Caki2 (cell line): ENCODE measurements around the gene RING1. TPM values are rescaled to one million over a fixed set of nuclear protein-coding genes. Genes with fewer than 3 reads are reported as not detected.
"Not testable (repeated sequence)": the region's sequence is repeated elsewhere in the genome, so short reads cannot be mapped to it uniquely, and the experiment has no call there.

ENCODE experiments used
- DNase-seq: peaks from one replicate; pipeline ENCODE4 v3.0.0-alpha.2; 2015; ENCODE audit warnings: low read depth
- in situ Hi-C: cut with HindIII; loops from 2 replicates; pipeline ENCODE4 v1.10.0; 2016; ENCODE audit warnings: low sequenced_read_pairs, low pct_unique_long_range_greater_than_20kb, mixed read lengths
- total RNA-seq: library from RNA; depleted of rRNA; stranded (reverse); fragments of >200 nt; shearing (Covaris generic); gene quantifications from 2 replicates; pipeline ENCODE4 v1.2.3, GENCODE V29; 2014; ENCODE audit warnings: low replicate concordance

Gene RING1
- total RNA-seq, 1 experiment from 2014 or later = 56.9 TPM

DNA sequence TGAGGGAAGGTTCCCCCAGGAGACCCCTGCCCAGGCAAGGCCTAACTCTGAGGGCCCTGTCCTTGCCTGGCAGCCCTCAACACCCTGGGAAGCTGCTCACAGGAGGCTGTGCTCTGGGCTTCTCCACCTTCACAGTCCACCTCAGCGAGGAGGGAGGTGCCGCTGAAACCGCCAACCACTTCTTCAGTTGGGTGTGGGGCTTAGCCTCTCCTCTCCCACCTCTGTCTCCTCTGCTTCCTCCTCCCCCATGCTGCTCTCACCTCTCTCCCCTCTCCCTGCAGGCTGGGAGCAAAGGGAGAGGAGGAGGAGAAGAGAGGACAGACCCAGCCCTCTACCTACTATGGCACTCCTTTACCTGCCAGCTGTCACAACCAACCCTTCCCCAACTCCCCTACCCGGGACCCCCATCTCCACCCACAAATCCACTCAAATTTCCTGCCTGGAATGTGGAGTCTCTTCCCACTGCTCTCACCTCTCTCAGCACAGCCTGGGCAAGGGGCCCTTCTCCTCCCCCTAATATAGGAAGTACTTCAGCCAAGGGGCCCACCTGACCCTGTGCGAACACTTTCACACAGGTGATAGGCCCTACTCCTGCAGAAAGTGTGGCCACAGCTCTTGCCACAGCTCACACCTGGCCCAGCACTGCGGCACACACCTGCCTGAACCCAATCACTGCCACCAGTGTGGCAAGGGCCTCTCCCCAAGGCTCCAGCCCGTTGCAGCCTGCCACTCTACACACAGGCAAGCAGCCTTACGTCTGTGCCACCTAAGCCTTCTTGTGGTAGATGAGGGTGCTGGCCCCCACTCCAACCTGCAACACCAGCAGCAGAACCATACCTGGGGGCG, 7.2 kb downstream of the RING1 start:
- in situ Hi-C loops = no loop called here
- no peak for DNase-seq

DNA sequence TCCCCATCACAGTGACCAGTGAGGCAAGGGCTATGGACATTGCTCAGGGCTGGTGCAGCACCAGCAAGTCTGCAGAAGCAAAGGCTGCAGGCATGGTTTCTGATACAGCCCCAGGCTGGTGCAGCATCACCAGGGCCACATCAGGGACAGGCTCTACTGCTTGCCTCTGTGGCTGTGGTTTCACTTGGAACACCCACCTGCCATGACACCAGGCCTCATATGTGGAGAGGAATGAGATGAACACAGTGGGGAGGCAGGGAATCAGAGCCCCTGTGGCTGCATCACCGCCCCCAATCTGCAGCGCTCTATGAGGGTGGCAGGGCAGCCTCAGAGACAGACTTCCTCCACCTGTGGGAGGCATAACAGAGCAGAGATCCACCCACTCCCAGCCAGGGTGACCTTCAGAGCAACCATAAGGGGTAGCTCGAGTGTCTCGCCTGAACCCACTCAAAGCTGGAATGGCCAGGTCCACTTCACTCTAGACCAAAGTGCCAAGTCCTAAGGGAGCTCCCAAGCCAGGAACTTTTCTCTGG, 7.9 kb downstream of the RING1 start:
- in situ Hi-C loops = no loop called here
- DNase-seq = no peak

DNA sequence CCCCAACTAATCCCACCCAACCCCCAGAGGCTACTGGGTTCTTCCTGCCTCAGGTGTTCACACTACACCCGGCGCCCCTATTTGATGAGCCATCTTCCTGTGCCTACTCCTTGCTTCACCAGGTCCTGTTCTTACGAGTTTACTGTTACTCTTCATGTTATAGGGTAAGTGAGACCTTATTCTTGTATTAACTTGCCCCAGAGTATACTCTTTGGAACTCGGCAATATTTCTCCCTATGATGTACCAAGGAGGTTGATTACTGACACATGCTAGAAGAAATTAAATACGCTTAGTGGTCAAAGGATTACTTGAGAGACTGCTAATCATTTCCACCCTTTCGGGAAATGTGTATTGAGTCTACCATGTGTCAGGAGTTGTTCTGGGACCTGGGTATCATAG, 8.9 kb downstream of the RING1 start:
- in situ Hi-C loops = no loop called here
- no peak for DNase-seq

DNA sequence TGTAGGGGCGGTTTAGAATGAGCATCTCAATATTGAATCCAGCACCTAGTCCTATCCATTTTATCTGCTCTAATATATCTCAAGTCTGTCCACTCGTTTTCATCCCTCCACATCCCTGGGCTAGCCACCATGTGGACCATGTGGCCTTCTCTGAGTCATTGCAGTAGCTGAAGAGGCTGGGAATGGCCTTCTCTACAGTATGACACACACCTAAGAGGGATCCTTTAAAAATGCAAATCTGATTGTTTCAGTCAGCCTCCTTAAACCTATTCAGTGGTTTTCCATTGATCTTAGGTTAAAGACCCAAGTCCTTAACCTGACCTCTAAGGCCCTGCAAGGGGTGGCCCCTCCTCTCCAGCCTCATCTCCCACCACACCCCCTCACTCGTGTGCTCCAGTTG, 9.4 kb downstream of the RING1 start:
- no peak for DNase-seq
- in situ Hi-C loops = no loop called here

DNA sequence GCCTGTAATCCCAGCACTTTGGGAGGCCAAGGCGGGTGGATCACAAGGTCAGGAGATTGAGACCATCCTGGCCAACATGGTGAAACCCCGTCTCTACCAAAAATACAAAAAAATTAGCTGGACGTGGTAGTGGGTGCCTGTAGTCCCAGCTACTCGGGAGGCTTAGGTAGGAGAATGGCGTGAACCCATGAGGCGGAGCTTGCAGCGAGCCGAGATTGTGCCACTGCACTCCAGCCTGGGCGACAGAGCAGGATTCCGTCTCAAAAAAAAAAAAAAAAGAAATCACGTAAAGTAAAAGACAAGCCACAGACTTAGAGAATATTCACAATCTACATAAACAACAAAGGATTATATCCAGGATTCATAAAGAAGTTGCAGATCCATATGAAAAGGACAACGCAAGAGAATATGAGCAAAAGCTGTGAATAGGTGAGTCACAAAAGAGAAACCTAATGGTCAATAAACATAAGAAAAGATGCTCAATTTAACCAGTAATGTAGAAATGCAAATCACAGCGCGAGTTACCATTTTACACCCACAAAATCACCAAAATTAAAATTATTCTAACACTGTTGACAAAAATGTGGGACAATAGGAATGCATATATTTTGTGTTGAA, 18.3 kb downstream of the RING1 start:
- DNase-seq, in situ Hi-C loops: not testable (repeated sequence)

DNA sequence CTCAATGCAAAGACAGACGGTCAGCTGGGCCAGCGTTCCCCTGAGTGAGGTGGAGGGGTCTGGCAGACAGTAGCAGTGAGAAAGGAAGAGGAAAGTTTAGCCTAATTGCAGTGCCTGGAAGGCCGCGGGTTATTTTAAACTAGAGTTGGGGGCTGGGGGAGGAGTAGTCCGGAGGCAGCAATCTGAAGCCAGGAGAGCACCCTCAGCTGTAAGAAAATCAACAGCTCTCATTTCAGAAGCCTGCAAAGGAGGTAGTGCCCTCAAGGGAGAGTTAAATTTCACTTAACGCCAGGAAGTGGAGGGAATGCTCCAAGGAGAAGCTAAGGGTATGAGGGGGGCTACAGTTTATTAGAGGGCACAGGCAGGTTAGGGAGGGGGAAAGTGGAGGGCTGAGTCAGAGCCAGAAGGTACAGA, 26.9 kb downstream of the RING1 start:
- DNase-seq = no peak
- in situ Hi-C loops = no loop called here

DNA sequence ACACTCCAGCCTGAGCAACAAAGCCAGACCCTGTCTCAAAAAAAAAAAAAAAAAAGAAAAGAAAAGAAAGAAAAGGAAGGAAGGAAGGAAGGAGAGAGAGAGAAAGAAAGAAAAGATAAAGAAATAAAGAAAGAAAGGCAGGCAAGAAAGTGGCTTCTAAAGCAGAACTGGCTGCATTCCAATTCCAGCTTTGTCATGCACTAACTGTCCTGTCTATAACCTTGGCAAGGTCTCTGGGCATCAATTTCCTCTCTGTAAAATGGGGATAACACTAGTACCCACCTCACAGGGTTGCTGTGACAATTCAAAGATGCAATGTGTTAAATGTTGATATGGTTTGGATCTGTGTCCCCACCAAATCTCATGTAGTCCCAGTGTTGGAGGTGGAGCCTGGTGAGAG, 28.0 kb downstream of the RING1 start:
- DNase-seq = no peak
- in situ Hi-C loops = no loop called here

DNA sequence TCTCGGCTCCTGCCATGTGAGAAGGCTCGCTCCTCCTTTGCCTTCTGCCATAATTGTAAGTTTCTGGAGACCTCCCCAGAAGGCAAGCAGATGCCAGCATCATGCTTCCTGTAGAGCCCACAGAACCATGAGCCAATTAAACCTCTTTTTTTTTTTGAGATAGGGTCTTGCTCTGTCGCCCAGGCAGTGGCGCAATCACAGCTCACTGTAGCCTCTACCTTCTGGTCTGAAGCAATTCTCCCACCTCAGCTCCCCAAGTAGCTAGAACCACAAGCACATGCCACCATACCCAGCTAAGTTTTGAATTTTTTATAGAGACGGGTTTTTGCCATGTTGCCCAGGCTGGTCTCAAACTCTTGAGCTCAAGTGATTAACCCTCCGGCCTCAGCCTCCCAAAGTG, 28.6 kb downstream of the RING1 start:
- in situ Hi-C loops = no loop called here
- no peak for DNase-seq

DNA sequence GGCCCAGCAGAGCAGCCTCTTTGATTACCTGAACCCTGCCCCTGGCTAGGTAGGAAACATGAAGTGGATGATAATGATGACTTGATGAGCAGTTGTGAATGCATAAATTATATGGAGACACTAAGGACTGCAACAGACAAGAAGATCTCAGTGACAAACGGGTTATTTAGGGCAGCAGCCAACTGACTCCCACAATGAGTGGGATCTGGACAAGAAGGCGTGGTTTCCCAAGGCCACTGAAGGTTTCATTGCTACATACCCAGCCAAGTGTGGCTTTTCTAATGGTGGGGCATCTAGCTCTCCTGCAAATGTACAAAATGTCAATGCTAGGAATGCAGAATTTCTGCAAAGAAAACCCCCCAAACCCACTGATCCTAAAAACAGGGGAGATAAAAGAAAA, 29.4 kb downstream of the RING1 start:
- DNase-seq = no peak
- in situ Hi-C loops = no loop called here

DNA sequence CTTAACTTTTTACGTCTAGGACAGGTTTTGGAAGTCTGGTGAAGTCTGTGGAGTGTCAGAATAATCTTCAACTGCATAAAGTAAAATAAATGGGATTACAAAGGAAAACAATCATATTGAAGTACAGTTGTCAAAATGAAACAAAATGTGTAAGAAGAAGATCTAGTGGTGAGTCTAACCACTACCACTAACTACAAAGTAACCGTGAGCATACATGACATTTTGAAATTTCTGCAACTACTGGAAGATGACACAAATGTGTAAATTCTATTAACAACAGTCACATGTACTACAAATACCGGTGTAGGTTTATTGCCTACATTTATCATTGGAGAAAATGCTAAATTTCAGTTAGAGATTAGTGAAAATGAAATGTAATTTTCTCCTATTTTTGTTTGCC, 33.7 kb downstream of the RING1 start:
- in situ Hi-C loops = no loop called here
- DNase-seq = no peak

DNA sequence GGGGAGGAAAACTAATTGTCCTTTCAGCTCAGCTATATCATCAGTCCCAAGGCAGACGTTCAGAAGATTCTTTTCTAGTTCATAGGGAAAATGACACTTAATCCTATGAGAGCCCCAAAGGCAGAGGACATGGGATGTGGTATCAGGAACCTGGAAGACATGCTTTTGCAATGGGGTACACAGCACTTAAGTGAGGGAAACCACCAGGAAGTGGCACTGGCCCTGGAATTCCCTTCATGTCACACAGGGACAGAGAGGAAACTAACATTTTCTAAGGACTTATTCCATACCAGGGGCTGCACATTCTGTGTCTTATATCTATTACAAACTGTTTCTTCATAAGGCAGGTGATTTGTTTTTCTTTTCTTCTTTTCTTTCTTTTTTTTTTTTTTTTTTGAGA, 35.2 kb downstream of the RING1 start:
- DNase-seq = no peak
- in situ Hi-C loops = no loop called here

DNA sequence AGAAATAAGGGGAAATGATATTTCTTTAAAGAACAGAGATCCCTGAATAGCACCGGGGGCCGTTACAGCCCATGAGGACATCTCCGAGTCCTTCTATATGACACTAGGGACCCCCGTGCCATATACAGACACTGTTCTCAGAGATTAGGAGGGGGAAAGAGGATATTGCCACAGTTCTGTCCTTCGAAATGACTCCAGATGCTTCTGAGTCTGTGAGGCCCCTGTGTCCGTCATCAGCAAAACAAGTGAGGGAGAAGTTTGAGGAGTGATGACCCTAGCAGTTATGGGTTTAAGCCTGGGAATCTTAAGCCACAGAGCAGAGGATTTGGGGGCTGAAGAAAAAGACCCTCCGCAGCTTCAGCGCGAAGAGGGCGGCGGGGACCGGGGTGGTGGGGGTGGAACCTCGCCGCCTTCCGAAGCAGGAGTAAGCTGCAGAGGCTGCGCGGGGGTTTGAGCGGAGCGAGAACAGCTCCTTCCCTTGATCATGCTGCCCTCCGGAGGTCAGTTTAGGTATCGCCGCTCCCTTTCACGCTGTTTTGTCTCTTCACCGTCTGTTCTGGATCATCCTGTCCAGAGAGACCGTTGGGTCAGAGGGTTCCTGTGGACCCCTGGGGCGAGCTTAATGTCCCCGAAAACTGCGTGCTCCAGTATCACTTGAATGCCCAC, 39.8 kb downstream of the RING1 start:
- DNase-seq = peak; percentile 73
- in situ Hi-C loops = no loop called here

DNA sequence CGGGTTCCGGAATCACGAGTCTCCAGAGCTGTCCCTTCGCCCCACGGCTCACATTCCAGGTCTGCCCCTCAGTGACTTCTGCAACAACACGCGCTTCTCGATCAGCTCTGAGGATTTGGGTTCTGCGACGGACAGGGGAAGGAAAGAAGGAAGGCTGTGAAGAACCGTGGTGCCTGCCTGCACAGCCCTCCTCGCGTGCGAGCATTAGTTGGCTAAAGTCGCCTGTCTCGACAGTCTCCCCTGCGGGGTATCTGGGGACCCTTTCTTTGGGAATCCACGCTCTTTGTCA, 40.3 kb downstream of the RING1 start:
- in situ Hi-C loops = no loop called here
- no peak for DNase-seq

DNA sequence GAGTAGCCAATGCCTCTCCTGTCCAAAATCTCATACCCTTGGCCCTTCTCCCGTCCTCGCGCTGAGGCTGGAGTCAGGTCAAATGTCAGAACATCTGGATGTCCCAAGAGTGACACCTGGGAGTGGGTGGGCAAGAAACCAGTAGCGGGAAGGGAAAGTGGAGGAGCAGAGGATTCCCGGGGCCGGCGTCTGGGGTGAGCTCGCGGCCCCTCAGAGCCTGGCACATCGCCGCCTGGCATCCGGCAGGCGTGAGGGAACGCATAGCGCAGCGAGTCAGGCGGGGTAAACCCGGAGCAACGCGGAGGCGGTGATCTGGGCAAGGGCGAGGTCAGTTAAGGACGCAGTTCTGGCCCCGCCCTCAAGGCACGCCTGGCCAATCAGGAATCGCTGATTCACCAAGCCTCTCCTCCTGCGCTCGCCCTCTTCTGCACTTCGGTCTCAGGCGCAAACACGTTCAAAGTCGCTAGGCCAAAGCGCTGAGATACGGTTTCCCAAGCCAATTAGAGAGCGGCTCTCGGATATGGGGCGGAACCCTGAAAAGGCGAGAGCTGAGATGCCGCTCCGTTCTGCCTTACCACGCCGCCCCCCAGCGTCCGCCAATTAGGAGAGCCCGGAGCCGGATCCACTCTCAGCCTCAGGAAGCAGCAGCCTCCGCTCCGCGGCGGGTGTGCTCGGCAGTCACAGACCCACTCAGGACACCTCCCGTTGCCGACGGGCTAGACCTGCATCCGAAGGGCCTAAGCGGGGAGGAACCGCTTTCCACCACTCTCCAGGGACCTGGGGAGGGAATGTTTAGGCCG, 40.8 kb downstream of the RING1 start:
- peak; percentile 99 for DNase-seq
- in situ Hi-C loops = no loop called here

DNA sequence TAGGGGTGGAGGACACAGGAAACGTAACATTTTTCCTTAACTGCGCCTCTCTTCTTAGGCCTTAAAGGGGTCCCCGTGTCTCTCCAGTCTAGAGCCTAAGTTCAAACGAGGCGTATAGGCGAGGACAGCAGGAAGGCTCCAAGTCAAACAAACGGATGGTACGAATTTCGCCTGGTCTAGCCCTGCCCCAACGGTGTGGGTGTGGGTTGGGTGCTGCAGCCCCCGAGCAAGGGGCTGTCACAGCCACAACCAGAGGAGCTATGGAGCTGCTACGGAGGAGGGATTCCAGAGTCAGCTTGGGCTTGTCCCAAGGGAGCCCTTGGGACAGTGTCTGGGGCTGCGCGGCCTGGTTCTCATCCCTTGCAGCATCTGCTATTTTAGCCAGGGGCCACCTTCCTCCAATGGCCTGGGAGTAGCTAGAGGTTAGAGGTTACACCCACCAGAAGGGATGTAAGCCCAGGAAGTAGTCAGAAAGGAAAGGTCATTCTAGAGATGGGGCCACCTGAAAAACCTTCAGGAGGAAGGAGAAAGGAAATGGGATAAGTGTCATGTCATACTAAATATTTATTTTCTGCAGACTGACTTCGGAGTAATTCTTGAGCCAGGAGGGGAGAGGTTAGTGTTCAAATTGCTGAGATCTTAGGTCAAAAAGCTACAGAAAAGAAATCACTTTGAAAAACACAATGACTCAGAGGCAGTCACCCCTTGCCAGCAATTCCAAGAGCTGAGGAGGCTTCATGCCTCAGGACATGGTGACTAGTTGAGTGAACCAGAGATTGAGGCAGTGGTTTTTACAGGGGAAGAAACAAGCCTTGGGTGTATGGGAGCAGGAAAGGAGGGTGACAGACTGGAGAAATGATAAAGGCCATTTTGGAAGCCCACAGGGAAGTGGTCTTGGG, 41.7 kb downstream of the RING1 start:
- in situ Hi-C loops = no loop called here
- peak; percentile 64 for DNase-seq

DNA sequence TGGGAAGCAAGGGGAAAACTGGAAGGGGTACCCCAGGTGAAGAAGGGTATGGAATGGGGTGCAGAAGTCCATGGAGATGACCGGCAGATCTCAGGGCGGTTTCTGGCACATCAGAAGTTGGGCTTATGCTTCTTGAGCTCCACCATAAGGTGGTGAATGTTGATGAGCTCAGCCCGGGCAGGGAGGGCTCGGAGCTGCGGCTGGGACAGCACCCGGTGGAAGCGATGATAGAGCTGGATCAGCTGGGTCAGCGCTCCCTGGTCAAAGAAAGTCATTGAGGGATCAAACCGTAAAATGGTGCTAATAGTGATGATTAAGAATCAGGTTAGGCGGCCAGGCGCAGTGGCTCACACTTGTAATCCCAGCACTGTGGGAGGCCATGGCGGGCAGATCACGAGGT, 42.4 kb downstream of the RING1 start:
- DNase-seq = no peak
- in situ Hi-C loops = no loop called here

DNA sequence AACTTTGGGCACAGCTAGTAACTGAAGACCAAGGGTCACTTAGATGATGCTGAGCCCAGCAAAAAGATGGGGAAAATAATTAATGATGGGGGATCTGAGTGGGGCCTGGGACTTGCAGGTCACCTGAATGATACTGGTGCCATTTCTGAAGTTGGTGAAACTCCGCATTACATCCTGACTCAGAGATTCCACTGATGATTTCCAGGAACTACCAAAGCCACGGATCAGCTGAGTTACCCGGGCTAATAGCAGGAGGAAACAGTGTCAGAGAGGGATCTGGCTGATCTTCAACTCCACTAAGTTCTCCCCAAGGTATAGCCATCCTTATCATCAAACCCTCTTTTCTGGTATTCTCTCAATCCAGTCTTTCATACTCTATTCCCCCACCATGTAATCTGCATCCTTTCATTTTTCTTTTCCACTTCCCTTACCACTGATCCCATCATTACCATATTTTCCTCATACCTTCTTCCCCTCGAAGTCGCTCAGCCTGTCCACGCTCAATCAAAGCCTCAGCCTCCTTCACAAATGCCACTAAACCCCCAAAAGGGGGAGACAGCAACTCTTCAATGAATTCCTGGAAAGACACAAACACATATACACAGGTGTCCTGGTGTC, 43.2 kb downstream of the RING1 start:
- in situ Hi-C loops = no loop called here
- no peak for DNase-seq
